A673 (cell line): ENCODE data around the gene TRIM10.

Experiments
- EZH2 ChIP-seq: fragments of 200-600 bp; sonication (generic); IDR thresholded peaks from 2 replicates; pipeline ENCODE4 v1.6.1; 2017; ENCODE audit warnings: borderline replicate concordance, low read depth, mild to moderate bottlenecking, mixed read lengths, antibody characterized with exemption, low read length; ENCODE audit not compliant: poor library complexity, severe bottlenecking
- TF ChIP-seq, protein P1 (sequence below): fragments of 300-800, 200-600 bp; sonication (generic); conservative IDR thresholded peaks from 2 replicates; pipeline ENCODE4 v1.5.1; 2017; ENCODE audit warnings: low read depth, mild to moderate bottlenecking, antibody characterized with exemption, low read length, moderate library complexity, mixed read lengths

DNA sequence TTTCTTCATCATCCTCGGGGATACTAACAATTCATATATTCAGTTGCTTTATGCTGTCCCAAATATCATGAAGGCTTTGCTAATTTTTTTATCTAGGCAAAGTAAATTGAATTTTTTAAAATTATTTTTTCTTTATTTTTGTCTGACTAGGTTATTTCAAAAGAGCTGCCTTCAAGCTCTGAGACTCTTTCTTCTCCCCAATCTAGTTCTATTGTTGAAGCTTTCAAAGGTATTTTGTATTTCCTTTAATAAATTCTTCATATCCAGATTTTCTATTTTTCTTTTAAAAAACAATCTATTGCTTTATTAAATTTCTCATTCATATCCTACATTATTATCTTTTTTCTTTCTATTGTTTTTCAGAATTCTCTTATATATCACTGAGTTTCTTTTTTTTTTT is 19.1 kb upstream of the TRIM10 start:
- TF ChIP-seq, protein P1, sequence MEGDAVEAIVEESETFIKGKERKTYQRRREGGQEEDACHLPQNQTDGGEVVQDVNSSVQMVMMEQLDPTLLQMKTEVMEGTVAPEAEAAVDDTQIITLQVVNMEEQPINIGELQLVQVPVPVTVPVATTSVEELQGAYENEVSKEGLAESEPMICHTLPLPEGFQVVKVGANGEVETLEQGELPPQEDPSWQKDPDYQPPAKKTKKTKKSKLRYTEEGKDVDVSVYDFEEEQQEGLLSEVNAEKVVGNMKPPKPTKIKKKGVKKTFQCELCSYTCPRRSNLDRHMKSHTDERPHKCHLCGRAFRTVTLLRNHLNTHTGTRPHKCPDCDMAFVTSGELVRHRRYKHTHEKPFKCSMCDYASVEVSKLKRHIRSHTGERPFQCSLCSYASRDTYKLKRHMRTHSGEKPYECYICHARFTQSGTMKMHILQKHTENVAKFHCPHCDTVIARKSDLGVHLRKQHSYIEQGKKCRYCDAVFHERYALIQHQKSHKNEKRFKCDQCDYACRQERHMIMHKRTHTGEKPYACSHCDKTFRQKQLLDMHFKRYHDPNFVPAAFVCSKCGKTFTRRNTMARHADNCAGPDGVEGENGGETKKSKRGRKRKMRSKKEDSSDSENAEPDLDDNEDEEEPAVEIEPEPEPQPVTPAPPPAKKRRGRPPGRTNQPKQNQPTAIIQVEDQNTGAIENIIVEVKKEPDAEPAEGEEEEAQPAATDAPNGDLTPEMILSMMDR: no peak
- TF ChIP-seq EZH2: no peak
